T-helper 22 cell (primary cell): Measurements from ENCODE around the gene MMRN2.
"Not testable (repeated sequence)": the region's sequence is repeated elsewhere in the genome, so short reads cannot be mapped to it uniquely, and the experiment has no call there.

ENCODE experiments used
- DNase-seq: peaks from one replicate; pipeline ENCODE4 v3.0.0-alpha.2; 2020; ENCODE audit warnings: low read depth

Gene MMRN2

GRCh38 chr10:86956848-86957448 lies 467 bp downstream of the MMRN2 start:
- DNase-seq: no peak

GRCh38 chr10:86956195-86956847 lies 1.1 kb downstream of the MMRN2 start:
- no peak for DNase-seq

- no peak for DNase-seq
Observed at GRCh38 chr10:86955501-86956194, 1.8 kb downstream of the MMRN2 start.

GRCh38 chr10:86954681-86955500 lies 2.5 kb downstream of the MMRN2 start:
- DNase-seq: no peak

- DNase-seq: no peak
Observed at GRCh38 chr10:86953747-86954680, 3.4 kb downstream of the MMRN2 start.

GRCh38 chr10:86952697-86953096 lies 4.7 kb downstream of the MMRN2 start:
- not testable (repeated sequence) for DNase-seq

GRCh38 chr10:86952106-86952505 lies 5.3 kb downstream of the MMRN2 start:
- DNase-seq: no peak

- no peak for DNase-seq
Observed at GRCh38 chr10:86951184-86951761, 6.1 kb downstream of the MMRN2 start.

GRCh38 chr10:86950349-86950748 lies 7.1 kb downstream of the MMRN2 start:
- no peak for DNase-seq

- not testable (repeated sequence) for DNase-seq
Observed at GRCh38 chr10:86947806-86948205, 9.6 kb downstream of the MMRN2 start.

GRCh38 chr10:86946213-86947155 lies 10.9 kb downstream of the MMRN2 start:
- DNase-seq: no peak

- no peak for DNase-seq
Observed at GRCh38 chr10:86945361-86946212, 11.8 kb downstream of the MMRN2 start.

- DNase-seq: no peak
Observed at GRCh38 chr10:86944907-86945306, 12.5 kb downstream of the MMRN2 start.

- no peak for DNase-seq
Observed at GRCh38 chr10:86944471-86944870, 12.9 kb downstream of the MMRN2 start.

GRCh38 chr10:86944031-86944419 lies 13.4 kb downstream of the MMRN2 start:
- no peak for DNase-seq

GRCh38 chr10:86943316-86944030 lies 13.9 kb downstream of the MMRN2 start:
- DNase-seq: no peak

GRCh38 chr10:86942441-86943315 lies 14.7 kb downstream of the MMRN2 start:
- DNase-seq: no peak
